NCI-H446 (cell line): ENCODE measurements around the gene NRF1.
A peak's percentile ranks its signal among the peaks of the same experiment; 100 is the strongest.
"Not testable (repeated sequence)": the region's sequence is repeated elsewhere in the genome, so short reads cannot be mapped to it uniquely, and the experiment has no call there.

Experiments
- DNase-seq, 2 experiments: peaks; one replicate each; lab custom pipeline; 2025; lab: John Stamatoyannopoulos, UW

NRF1 gene

GRCh38 chr7:129611246-129612111, at the start of gene NRF1:
NRF1 (plus strand) TSS chr7:129611720; CDS start chr7:129657352, 45,632 bp downstream.
- peak; percentile 16 to 89 for DNase-seq

- not testable (repeated sequence) for DNase-seq
These were observed 45.2 kb upstream of the NRF1 start for GRCh38 chr7:129566323-129566722.

GRCh38 chr7:129567377-129567776, 44.1 kb upstream of the NRF1 start:
- no peak for DNase-seq

GRCh38 chr7:129568240-129568639, 43.3 kb upstream of the NRF1 start:
- DNase-seq = no peak

- DNase-seq = no peak
These were observed 42.2 kb upstream of the NRF1 start for GRCh38 chr7:129569326-129569725.

GRCh38 chr7:129569811-129570215, 41.7 kb upstream of the NRF1 start:
- no peak for DNase-seq

- DNase-seq = no peak
These were observed 40.3 kb upstream of the NRF1 start for GRCh38 chr7:129571201-129571600.

- DNase-seq = no peak
These were observed 39.3 kb upstream of the NRF1 start for GRCh38 chr7:129572205-129572604.

GRCh38 chr7:129574487-129574886, 37.0 kb upstream of the NRF1 start:
- DNase-seq = no peak

- DNase-seq = no peak
These were observed 35.8 kb upstream of the NRF1 start for GRCh38 chr7:129575699-129576098.

- DNase-seq = no peak
These were observed 35.4 kb upstream of the NRF1 start for GRCh38 chr7:129576138-129576537.

- no peak for DNase-seq
These were observed 32.7 kb upstream of the NRF1 start for GRCh38 chr7:129578829-129579228.

GRCh38 chr7:129586179-129586578, 25.3 kb upstream of the NRF1 start:
- DNase-seq = not testable (repeated sequence)

- no peak for DNase-seq
These were observed 23.3 kb upstream of the NRF1 start for GRCh38 chr7:129588268-129588667.

- DNase-seq = no peak
These were observed 19.7 kb upstream of the NRF1 start for GRCh38 chr7:129591868-129592267.

- DNase-seq = not testable (repeated sequence)
These were observed 15.1 kb upstream of the NRF1 start for GRCh38 chr7:129596386-129596785.

GRCh38 chr7:129597672-129598071, 13.8 kb upstream of the NRF1 start:
- DNase-seq = no peak

- no peak for DNase-seq
These were observed 12.3 kb upstream of the NRF1 start for GRCh38 chr7:129599174-129599573.

- not testable (repeated sequence) for DNase-seq
These were observed 7.9 kb upstream of the NRF1 start for GRCh38 chr7:129603594-129603993.

GRCh38 chr7:129604021-129604420, 7.5 kb upstream of the NRF1 start:
- DNase-seq = not testable (repeated sequence)

GRCh38 chr7:129604713-129605437, 6.6 kb upstream of the NRF1 start:
- DNase-seq = no peak

- DNase-seq = no peak
These were observed 5.4 kb upstream of the NRF1 start for GRCh38 chr7:129605960-129606614.

- DNase-seq = no peak
These were observed 4.7 kb upstream of the NRF1 start for GRCh38 chr7:129606803-129607202.
